HCT116 (cell line): ENCODE measurements around the gene PRPSAP1. TPM values are rescaled to one million over a fixed set of nuclear protein-coding genes. Genes with fewer than 3 reads are reported as not detected.

Experiments used
- ATAC-seq: fragments of 200-7000 bp; cut with Tn5 transposase; 2 replicates; pipeline ENCODE4 v1.9.1; 2020; ENCODE audit warnings: mild to moderate bottlenecking, moderate library complexity
- BruUV-seq: library from RNA; stranded (reverse); fragments of 400-500 nt; replicated peaks from 2 replicates; lab custom pipeline; 2021; lab: Mats Ljungman, UMichigan
- CTCF ChIA-PET: fragments of 300-600 bp; sonication (Branson Sonifier 250); formaldehyde crosslinking; loops from one replicate; lab custom pipeline; 2021; ENCODE audit warnings: antibody characterized with exemption; lab: Charles Lee
- POLR2A ChIA-PET: fragments of 300-600, 350-600 bp; sonication (Branson Sonifier 250); formaldehyde crosslinking; loops from one replicate; lab custom pipeline; 2021; ENCODE audit warnings: antibody characterized with exemption; lab: Charles Lee
- RAD21 ChIA-PET, 2 experiments: fragments of 300-600 bp; sonication (Branson Sonifier 250); formaldehyde crosslinking; loops; one replicate each; lab custom pipeline; 2023; ENCODE audit warnings: low total read pairs in 2 of 2; ENCODE audit not compliant: uncharacterized antibody in 2 of 2, unreplicated experiment in 2 of 2, low non-redundant PET in 1 of 2; lab: Charles Lee
- DNase-seq: peaks from one replicate; pipeline ENCODE4 v3.0.0-alpha.2; 2010; ENCODE audit warnings: low read depth, low spot score
- H2AFZ ChIP-seq: fragments of 200-600 bp; shearing (Covaris generic), sonication (generic); 2 replicates; pipeline ENCODE4 v1.6.1; 2017; ENCODE audit warnings: low read depth, mixed run types, mixed read lengths, antibody characterized with exemption, low read length; ENCODE audit not compliant: poor library complexity, severe bottlenecking
- H3K27ac ChIP-seq: 2 replicates; pipeline ENCODE4 v1.5.1; 2012; ENCODE audit warnings: low read depth, low read length
- H3K27me3 ChIP-seq: fragments of 200-600 bp; sonication (generic); 2 replicates; pipeline ENCODE4 v1.6.1; 2016; ENCODE audit warnings: mixed run types, low read length, mixed read lengths; ENCODE audit not compliant: insufficient read depth
- H3K36me3 ChIP-seq, 2 experiments: fragments of 200-500 bp in 1 of 2; fragments of 200-600 bp in 1 of 2; sonication (Bioruptor generic) in 1 of 2; sonication (generic) in 1 of 2; 2 replicates each; pipeline versions ENCODE4 v1.5.1 to v1.6.1; 2014 to 2016; ENCODE audit warnings: low read length in 2 of 2, inconsistent platforms in 1 of 2, mixed read lengths in 1 of 2, mixed run types in 1 of 2; ENCODE audit not compliant: insufficient read depth in 2 of 2, control insufficient read depth in 1 of 2
- H3K4me1 ChIP-seq, 2 experiments: fragments of 200-600 bp in 1 of 2; sonication (generic) in 1 of 2; 2 replicates each; pipeline versions ENCODE4 v1.5.1 to v1.6.1; 2012 to 2017; ENCODE audit warnings: low read length in 2 of 2, inconsistent platforms in 1 of 2, mild to moderate bottlenecking in 1 of 2, mixed read lengths in 1 of 2, mixed run types in 1 of 2, moderate library complexity in 1 of 2; ENCODE audit not compliant: insufficient read depth in 2 of 2, control insufficient read depth in 1 of 2
- H3K4me2 ChIP-seq: fragments of 200-600 bp; sonication (generic); 2 replicates; pipeline ENCODE4 v1.6.1; 2017; ENCODE audit warnings: mixed run types, low read length, mixed read lengths
- H3K4me3 ChIP-seq, 2 experiments: fragments of 200-600 bp in 1 of 2; sonication (generic) in 1 of 2; replicated peaks in 1 of 2; 2 replicates each; pipeline ENCODE4 v1.5.1; 2011 to 2016; ENCODE audit warnings: low read length in 2 of 2, control low read depth in 1 of 2, low read depth in 1 of 2, mild to moderate bottlenecking in 1 of 2, mixed read lengths in 1 of 2, mixed run types in 1 of 2
- H3K79me2 ChIP-seq: fragments of 200-600 bp; sonication (generic); 2 replicates; pipeline ENCODE4 v1.6.1; 2017; ENCODE audit warnings: mild to moderate bottlenecking, mixed run types, low read length, moderate library complexity, mixed read lengths; ENCODE audit not compliant: insufficient read depth
- H3K9ac ChIP-seq: fragments of 200-600 bp; sonication (generic); 2 replicates; pipeline ENCODE4 v1.6.1; 2016; ENCODE audit warnings: low read length, mixed read lengths
- H3K9me2 ChIP-seq: fragments of 200-600 bp; sonication (generic), shearing (Covaris generic); 2 replicates; pipeline ENCODE4 v1.6.1; 2017; ENCODE audit warnings: mixed run types, mild to moderate bottlenecking, moderate library complexity; ENCODE audit not compliant: insufficient read depth
- H3K9me3 ChIP-seq, 2 experiments: fragments of 200-500 bp in 1 of 2; fragments of 200-600 bp in 1 of 2; sonication (Bioruptor generic) in 1 of 2; sonication (generic) in 1 of 2; 2 replicates each; pipeline ENCODE4 v1.6.1; 2014 to 2017; ENCODE audit warnings: low read length in 2 of 2, mixed read lengths in 2 of 2, inconsistent platforms in 1 of 2, low read depth in 1 of 2, mild to moderate bottlenecking in 1 of 2, mixed run types in 1 of 2, moderate library complexity in 1 of 2; ENCODE audit not compliant: control insufficient read depth in 1 of 2, insufficient read depth in 1 of 2
- H4K20me1 ChIP-seq: fragments of 200-600 bp; sonication (generic), shearing (Covaris generic); 2 replicates; pipeline ENCODE4 v1.6.1; 2017; ENCODE audit warnings: mixed run types, mild to moderate bottlenecking, moderate library complexity; ENCODE audit not compliant: insufficient read depth
- CEBPB ChIP-seq: IDR thresholded peaks from 2 replicates; pipeline ENCODE4 v1.6.1; 2012; ENCODE audit warnings: low read depth
- ELF1 ChIP-seq: IDR thresholded peaks from 2 replicates; pipeline ENCODE4 v1.6.1; 2012; ENCODE audit warnings: low read depth, borderline replicate concordance
- EZH2phosphoT487 ChIP-seq: fragments of 200-600 bp; IDR thresholded peaks from 2 replicates; pipeline ENCODE4 v1.6.1; 2018; ENCODE audit warnings: antibody characterized with exemption, borderline replicate concordance
- POLR2A ChIP-seq: IDR thresholded peaks from 2 replicates; pipeline ENCODE4 v1.7.0; 2011; ENCODE audit warnings: borderline replicate concordance; ENCODE audit not compliant: insufficient read depth, insufficient read length; ENCODE audit errors: extremely low read depth
- SIN3A ChIP-seq: IDR thresholded peaks from 2 replicates; pipeline ENCODE4 v1.6.1; 2012; ENCODE audit warnings: low read depth
- SP1 ChIP-seq: IDR thresholded peaks from 2 replicates; pipeline ENCODE4 v1.6.1; 2012; ENCODE audit warnings: low read depth
- SRF ChIP-seq: IDR thresholded peaks from 2 replicates; pipeline ENCODE4 v1.6.1; 2012; ENCODE audit warnings: low read depth
- TCF7L2 ChIP-seq: IDR thresholded peaks from 2 replicates; pipeline ENCODE4 v1.7.0; 2011; ENCODE audit warnings: borderline replicate concordance, inconsistent platforms; ENCODE audit not compliant: insufficient read depth, insufficient read length; ENCODE audit errors: extremely low read depth
- intact Hi-C: fragments of 100-400 bp; cut with micrococcal nuclease; formaldehyde crosslinking; loops from 2 replicates; pipeline ENCODE4 v1.10.0; 2022
- total RNA-seq: library from RNA; stranded (reverse); gene quantifications from one replicate; pipeline ENCODE4 v1.2.1, GENCODE V29; 2021; ENCODE audit not compliant: unreplicated experiment
- TF ChIP-seq, protein P1 (sequence below): IDR thresholded peaks from 2 replicates; pipeline ENCODE4 v1.6.1; 2012; ENCODE audit warnings: low read depth
- TF ChIP-seq, protein P2 (sequence below), 3 experiments: fragments of 200-600 bp in 1 of 3; sonication (generic) in 1 of 3; IDR thresholded peaks in 2 of 3; conservative IDR thresholded peaks in 1 of 3; 2 replicates each; pipeline ENCODE4 v1.5.1; 2012 to 2017; ENCODE audit warnings: low read depth in 2 of 3, low read length in 2 of 3, antibody characterized with exemption in 1 of 3, borderline replicate concordance in 1 of 3, control low read depth in 1 of 3, mild to moderate bottlenecking in 1 of 3, mixed read lengths in 1 of 3, mixed run types in 1 of 3, moderate library complexity in 1 of 3; ENCODE audit not compliant: insufficient read depth in 1 of 3
- TF ChIP-seq, protein P3 (sequence below): IDR thresholded peaks from 2 replicates; pipeline ENCODE4 v1.6.1; 2011; ENCODE audit warnings: mild to moderate bottlenecking, low read length, moderate library complexity; ENCODE audit not compliant: insufficient replicate concordance; ENCODE audit errors: extremely low read depth

The PRPSAP1 gene
- total RNA-seq, 1 experiment from 2014 or later: 81.4 TPM

DNA sequence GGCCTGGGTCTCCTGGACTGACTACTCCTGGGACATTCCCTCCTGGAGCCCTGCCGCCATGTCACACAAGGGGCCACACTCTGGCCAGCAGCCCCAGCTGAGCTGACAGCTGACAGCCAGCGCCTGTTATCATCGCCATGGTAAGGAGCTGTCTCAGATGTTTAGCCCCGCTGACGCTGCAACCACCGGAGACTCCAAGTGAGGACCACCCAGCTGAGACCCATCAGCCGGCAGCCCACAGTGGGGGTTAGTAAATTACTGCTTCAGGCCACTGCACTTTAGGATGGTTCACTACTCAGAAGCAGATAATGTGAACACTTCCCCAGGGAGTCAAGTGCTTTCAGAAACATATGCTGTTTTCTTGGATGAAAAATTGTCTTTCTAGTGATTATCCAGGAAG lies 16.1 kb upstream of the PRPSAP1 start:
- Histone ChIP-seq H3K36me3 (no peaks in the 10 kb centered on the region), H3K27me3 (no peaks in the 10 kb centered on the region), H3K9ac (no peak overlapping the region), H3K4me2 (no peak overlapping the region), H3K79me2 (no peaks in the 10 kb centered on the region), H2AFZ (no peak overlapping the region), H3K9me3 (no peaks in the 10 kb centered on the region), H3K9me2 (no peaks in the 10 kb centered on the region), H3K27ac (no peak overlapping the region), H4K20me1 (no peaks in the 10 kb centered on the region)
- ChIA-PET POLR2A (interaction anchor here (1.0 to 1.4 kb wide), 2 partner anchors 13 to 16 kb away, joined by 3 to 5 read pairs; partner anchors contain the start of gene PRPSAP1), RAD21 (interaction anchor here (0.6 to 0.7 kb wide), 5 partner anchors 14 to 580 kb away, joined by 3 read pairs; partner anchors contain the start of gene SPHK1 (in 1 of the 2)), CTCF (interaction anchor here (1.0 to 2.8 kb wide), 13 partner anchors 8 to 89 kb away, joined by 3 to 40 read pairs (median 8); partner anchors contain the start of genes PRPSAP1 and SPHK1)
- ATAC-seq (no peak), DNase-seq (no peak)
- no TSS peak for BruUV-seq
- TF ChIP-seq, protein P1, sequence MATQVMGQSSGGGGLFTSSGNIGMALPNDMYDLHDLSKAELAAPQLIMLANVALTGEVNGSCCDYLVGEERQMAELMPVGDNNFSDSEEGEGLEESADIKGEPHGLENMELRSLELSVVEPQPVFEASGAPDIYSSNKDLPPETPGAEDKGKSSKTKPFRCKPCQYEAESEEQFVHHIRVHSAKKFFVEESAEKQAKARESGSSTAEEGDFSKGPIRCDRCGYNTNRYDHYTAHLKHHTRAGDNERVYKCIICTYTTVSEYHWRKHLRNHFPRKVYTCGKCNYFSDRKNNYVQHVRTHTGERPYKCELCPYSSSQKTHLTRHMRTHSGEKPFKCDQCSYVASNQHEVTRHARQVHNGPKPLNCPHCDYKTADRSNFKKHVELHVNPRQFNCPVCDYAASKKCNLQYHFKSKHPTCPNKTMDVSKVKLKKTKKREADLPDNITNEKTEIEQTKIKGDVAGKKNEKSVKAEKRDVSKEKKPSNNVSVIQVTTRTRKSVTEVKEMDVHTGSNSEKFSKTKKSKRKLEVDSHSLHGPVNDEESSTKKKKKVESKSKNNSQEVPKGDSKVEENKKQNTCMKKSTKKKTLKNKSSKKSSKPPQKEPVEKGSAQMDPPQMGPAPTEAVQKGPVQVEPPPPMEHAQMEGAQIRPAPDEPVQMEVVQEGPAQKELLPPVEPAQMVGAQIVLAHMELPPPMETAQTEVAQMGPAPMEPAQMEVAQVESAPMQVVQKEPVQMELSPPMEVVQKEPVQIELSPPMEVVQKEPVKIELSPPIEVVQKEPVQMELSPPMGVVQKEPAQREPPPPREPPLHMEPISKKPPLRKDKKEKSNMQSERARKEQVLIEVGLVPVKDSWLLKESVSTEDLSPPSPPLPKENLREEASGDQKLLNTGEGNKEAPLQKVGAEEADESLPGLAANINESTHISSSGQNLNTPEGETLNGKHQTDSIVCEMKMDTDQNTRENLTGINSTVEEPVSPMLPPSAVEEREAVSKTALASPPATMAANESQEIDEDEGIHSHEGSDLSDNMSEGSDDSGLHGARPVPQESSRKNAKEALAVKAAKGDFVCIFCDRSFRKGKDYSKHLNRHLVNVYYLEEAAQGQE: no peak
- TF ChIP-seq, protein P2, sequence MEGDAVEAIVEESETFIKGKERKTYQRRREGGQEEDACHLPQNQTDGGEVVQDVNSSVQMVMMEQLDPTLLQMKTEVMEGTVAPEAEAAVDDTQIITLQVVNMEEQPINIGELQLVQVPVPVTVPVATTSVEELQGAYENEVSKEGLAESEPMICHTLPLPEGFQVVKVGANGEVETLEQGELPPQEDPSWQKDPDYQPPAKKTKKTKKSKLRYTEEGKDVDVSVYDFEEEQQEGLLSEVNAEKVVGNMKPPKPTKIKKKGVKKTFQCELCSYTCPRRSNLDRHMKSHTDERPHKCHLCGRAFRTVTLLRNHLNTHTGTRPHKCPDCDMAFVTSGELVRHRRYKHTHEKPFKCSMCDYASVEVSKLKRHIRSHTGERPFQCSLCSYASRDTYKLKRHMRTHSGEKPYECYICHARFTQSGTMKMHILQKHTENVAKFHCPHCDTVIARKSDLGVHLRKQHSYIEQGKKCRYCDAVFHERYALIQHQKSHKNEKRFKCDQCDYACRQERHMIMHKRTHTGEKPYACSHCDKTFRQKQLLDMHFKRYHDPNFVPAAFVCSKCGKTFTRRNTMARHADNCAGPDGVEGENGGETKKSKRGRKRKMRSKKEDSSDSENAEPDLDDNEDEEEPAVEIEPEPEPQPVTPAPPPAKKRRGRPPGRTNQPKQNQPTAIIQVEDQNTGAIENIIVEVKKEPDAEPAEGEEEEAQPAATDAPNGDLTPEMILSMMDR (IDR thresholded peaks at IDR 0.05 in 2 of 3, conservative IDR thresholded peaks at IDR 0.05 in 1 of 3; ENCODE audit: borderline replicate concordance in 1 of 3, insufficient read depth in 1 of 3, low read depth in 2 of 3, low read length in 2 of 3): no peak
- no peak for TF ChIP-seq TCF7L2
- no peak for TF ChIP-seq SRF
- no peak for TF ChIP-seq EZH2phosphoT487
- no peak for TF ChIP-seq SIN3A
- TF ChIP-seq POLR2A: no peak
- TF ChIP-seq CEBPB: no peak
- TF ChIP-seq, protein P3, sequence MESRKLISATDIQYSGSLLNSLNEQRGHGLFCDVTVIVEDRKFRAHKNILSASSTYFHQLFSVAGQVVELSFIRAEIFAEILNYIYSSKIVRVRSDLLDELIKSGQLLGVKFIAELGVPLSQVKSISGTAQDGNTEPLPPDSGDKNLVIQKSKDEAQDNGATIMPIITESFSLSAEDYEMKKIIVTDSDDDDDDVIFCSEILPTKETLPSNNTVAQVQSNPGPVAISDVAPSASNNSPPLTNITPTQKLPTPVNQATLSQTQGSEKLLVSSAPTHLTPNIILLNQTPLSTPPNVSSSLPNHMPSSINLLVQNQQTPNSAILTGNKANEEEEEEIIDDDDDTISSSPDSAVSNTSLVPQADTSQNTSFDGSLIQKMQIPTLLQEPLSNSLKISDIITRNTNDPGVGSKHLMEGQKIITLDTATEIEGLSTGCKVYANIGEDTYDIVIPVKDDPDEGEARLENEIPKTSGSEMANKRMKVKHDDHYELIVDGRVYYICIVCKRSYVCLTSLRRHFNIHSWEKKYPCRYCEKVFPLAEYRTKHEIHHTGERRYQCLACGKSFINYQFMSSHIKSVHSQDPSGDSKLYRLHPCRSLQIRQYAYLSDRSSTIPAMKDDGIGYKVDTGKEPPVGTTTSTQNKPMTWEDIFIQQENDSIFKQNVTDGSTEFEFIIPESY: no peak
- no peak for TF ChIP-seq ELF1
- TF ChIP-seq SP1: no peak
- TF ChIP-seq, all 23 proteins: peak for 0
- intact Hi-C loops: loop anchor here (2.0 kb wide), 1 partner anchor 29 kb away; no protein-coding TSS in a partner anchor
- peaks cover 10 to 32% of the 10 kb centered on the region in 2 experiments; a peak in 3 of 4 replicates for H3K4me1 ChIP-seq
- no peak overlapping the region for H3K4me3 ChIP-seq
